K562 (cell line): ENCODE data around the gene S100A8. TPM values are rescaled to one million over a fixed set of nuclear protein-coding genes. Genes with fewer than 3 reads are reported as not detected.

Experiments
- HCFC1 ChIP-seq: IDR thresholded peaks from 2 replicates; pipeline ENCODE4 v1.6.1; 2012; ENCODE audit warnings: low read depth, low read length, improper control_type of control experiment
- MBD2 ChIP-seq: sonication (generic); IDR thresholded peaks from 2 replicates; pipeline ENCODE4 v1.6.1; 2016; ENCODE audit warnings: low read depth, borderline replicate concordance
- MYC ChIP-seq, 2 experiments: fragments of 250-450 bp in 1 of 2; sonication (Bioruptor Pico) in 1 of 2; IDR thresholded peaks; 2 replicates each; pipeline versions ENCODE4 v1.5.1 to v1.6.1; 2012 to 2021; ENCODE audit warnings: low read depth in 2 of 2, borderline replicate concordance in 1 of 2, improper control_type of control experiment in 1 of 2, low read length in 1 of 2, mild to moderate bottlenecking in 1 of 2, moderate library complexity in 1 of 2
- RAD51 ChIP-seq: fragments of 450-650 bp; IDR thresholded peaks from 2 replicates; pipeline ENCODE4 v1.7.1; 2016; ENCODE audit warnings: low read depth, mild to moderate bottlenecking, borderline replicate concordance
- RCOR1 ChIP-seq, 2 experiments: IDR thresholded peaks; 2 replicates each; pipeline ENCODE4 v1.6.1; 2012; ENCODE audit warnings: low read depth in 2 of 2, low read length in 2 of 2, borderline replicate concordance in 1 of 2, improper control_type of control experiment in 1 of 2
- SMAD1 ChIP-seq: fragments of 150-350 bp; IDR thresholded peaks from 2 replicates; pipeline ENCODE4 v1.6.1; 2014; ENCODE audit warnings: low read length, low read depth; ENCODE audit not compliant: partially characterized antibody
- SPI1 ChIP-seq: IDR thresholded peaks from 2 replicates; pipeline ENCODE4 v1.6.1; 2011; ENCODE audit warnings: low read depth, low read length, control low read depth, borderline replicate concordance
- ZBTB7A ChIP-seq: IDR thresholded peaks from 2 replicates; pipeline ENCODE4 v1.6.1; 2011; ENCODE audit warnings: low read depth, mild to moderate bottlenecking, low read length, moderate library complexity, borderline replicate concordance; ENCODE audit not compliant: control insufficient read depth
- ZNF384 ChIP-seq: IDR thresholded peaks from 2 replicates; pipeline ENCODE4 v1.6.1; 2012; ENCODE audit warnings: low read depth, low read length, improper control_type of control experiment
- ZNF561 ChIP-seq: fragments of 450-650 bp; formaldehyde crosslinking; conservative IDR thresholded peaks from 2 replicates; pipeline ENCODE4 v1.4.0; 2020; ENCODE audit warnings: mild to moderate bottlenecking, moderate library complexity
- ZNF717 ChIP-seq: fragments of 250-450 bp; sonication (Bioruptor Pico); IDR thresholded peaks from 2 replicates; pipeline ENCODE4 v1.5.0; 2021
- polyA plus RNA-seq, 8 experiments: library from polyadenylated mRNA; depleted of rRNA in 4 of 8; stranded (reverse) in 5 of 8; unstranded in 3 of 8; fragments of >200 nt; fragmentation: Nextera tagmentation in 2 of 8; fragmentation: Illumina TruSeq in 1 of 8; extraction: Ambion mirVana in 2 of 8; extraction: Trizol in 1 of 8; gene quantifications; 2 replicates each; pipeline versions ENCODE4 v1.2.1 to v1.2.3, GENCODE V29; 2011 to 2014; ENCODE audit warnings: inconsistent platforms in 1 of 8, missing spikeins in 1 of 8
- total RNA-seq, 7 experiments: library from RNA; depleted of rRNA in 6 of 7; stranded (reverse); fragments of >200 nt in 6 of 7; fragmentation: Illumina TruSeq in 2 of 7; extraction: Trizol in 2 of 7; gene quantifications; 2 replicates each; pipeline versions ENCODE4 v1.2.1 to v1.2.3, GENCODE V29; 2011 to 2021; ENCODE audit warnings: low replicate concordance in 1 of 7
- TF ChIP-seq, protein P1 (sequence below): sonication (generic); formaldehyde crosslinking; IDR thresholded peaks from 2 replicates; pipeline ENCODE4 v1.8.0; 2022; ENCODE audit warnings: mild to moderate bottlenecking, missing genetic modification reagents
- TF ChIP-seq, protein P2 (sequence below): fragments of 250-450 bp; sonication (Bioruptor Pico); IDR thresholded peaks from 2 replicates; pipeline ENCODE4 v1.4.0; 2020; ENCODE audit warnings: mild to moderate bottlenecking, moderate library complexity, borderline replicate concordance
- TF ChIP-seq, protein P3 (sequence below): fragments of 450-650 bp; conservative IDR thresholded peaks from 2 replicates; pipeline ENCODE4 v1.6.1; 2016; ENCODE audit warnings: missing genetic modification characterization, low read depth, mild to moderate bottlenecking, control low read depth, missing compliant biosample characterization
- TF ChIP-seq, protein P4 (sequence below): fragments of 450-650 bp; IDR thresholded peaks from 2 replicates; pipeline ENCODE4 v1.6.1; 2017; ENCODE audit warnings: antibody characterized with exemption, mild to moderate bottlenecking

S100A8 gene
- total and polyA plus RNA-seq, 9 of the 15 experiments (the other 6 are each of a cell fraction or from before 2014, with no cell fraction given), result 0.15 to 0.60 TPM; not detected in 7

DNA sequence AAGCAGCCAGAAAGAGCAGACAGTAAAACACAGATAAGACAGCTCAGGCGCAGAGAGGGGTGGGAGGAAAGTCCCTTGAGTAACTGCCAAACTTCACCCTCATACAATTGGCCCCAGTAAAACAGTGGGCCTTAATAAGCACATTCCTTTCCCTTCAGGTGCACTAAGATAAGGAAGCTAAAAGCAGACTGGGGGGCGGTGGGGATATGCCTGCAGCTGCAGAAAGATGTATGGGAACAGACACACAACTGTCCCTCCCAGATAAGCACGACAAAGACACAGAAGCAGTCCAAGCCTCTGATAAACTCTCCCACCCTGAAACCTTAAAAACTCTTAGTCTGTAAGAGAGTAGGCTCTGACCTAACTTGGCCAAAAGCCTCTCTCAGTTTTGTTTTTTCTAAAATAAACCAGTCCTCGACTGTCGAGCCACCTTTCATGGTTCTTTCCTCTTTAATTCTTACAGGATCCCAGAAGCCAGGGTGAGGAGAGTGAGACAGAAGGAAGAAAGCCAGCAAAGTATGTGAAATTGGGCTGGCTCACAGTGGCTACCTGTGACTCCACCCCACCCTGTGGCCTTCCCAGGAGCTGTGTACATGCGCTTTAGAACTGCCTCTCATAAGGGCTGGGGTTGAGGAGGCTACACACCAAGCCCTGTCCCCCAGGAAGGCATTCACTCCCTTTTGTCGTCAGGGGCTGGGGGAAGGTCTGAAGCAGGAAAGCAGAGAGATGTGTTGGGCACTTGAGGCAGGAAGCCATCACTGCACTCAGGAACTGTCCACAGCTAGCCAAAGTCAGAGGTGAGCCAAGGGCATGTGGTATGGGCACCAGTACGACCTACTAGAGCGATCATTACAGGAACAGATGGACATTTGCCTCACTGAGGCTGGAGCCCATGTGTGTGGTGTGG, 46.8 kb downstream of the S100A8 start (continued):
- TF ChIP-seq ZNF384, result no peak
- TF ChIP-seq MYC (IDR thresholded peaks at IDR 0.05; ENCODE audit: low read depth, low read length), result peak; percentile 73
- TF ChIP-seq MYC (CRISPR knock-in tag; IDR thresholded peaks at IDR 0.05; ENCODE audit: borderline replicate concordance, low read depth), result no peak
- TF ChIP-seq, protein P1, sequence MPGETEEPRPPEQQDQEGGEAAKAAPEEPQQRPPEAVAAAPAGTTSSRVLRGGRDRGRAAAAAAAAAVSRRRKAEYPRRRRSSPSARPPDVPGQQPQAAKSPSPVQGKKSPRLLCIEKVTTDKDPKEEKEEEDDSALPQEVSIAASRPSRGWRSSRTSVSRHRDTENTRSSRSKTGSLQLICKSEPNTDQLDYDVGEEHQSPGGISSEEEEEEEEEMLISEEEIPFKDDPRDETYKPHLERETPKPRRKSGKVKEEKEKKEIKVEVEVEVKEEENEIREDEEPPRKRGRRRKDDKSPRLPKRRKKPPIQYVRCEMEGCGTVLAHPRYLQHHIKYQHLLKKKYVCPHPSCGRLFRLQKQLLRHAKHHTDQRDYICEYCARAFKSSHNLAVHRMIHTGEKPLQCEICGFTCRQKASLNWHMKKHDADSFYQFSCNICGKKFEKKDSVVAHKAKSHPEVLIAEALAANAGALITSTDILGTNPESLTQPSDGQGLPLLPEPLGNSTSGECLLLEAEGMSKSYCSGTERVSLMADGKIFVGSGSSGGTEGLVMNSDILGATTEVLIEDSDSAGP, result no peak
- TF ChIP-seq, protein P2, sequence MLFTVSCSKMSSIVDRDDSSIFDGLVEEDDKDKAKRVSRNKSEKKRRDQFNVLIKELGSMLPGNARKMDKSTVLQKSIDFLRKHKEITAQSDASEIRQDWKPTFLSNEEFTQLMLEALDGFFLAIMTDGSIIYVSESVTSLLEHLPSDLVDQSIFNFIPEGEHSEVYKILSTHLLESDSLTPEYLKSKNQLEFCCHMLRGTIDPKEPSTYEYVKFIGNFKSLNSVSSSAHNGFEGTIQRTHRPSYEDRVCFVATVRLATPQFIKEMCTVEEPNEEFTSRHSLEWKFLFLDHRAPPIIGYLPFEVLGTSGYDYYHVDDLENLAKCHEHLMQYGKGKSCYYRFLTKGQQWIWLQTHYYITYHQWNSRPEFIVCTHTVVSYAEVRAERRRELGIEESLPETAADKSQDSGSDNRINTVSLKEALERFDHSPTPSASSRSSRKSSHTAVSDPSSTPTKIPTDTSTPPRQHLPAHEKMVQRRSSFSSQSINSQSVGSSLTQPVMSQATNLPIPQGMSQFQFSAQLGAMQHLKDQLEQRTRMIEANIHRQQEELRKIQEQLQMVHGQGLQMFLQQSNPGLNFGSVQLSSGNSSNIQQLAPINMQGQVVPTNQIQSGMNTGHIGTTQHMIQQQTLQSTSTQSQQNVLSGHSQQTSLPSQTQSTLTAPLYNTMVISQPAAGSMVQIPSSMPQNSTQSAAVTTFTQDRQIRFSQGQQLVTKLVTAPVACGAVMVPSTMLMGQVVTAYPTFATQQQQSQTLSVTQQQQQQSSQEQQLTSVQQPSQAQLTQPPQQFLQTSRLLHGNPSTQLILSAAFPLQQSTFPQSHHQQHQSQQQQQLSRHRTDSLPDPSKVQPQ (CRISPR knock-in tag), result 0 out of 2 replicates have a peak, but pooled peaks have one; percentile 79
- peak; percentile 91 for TF ChIP-seq SMAD1
- TF ChIP-seq SPI1, result no peak
- TF ChIP-seq ZNF717 (CRISPR knock-in tag), result no peak
- TF ChIP-seq HCFC1, result no peak
- peak; percentile 58; the same call in 1 of the 2 replicates for TF ChIP-seq RAD51
- TF ChIP-seq, protein P3, sequence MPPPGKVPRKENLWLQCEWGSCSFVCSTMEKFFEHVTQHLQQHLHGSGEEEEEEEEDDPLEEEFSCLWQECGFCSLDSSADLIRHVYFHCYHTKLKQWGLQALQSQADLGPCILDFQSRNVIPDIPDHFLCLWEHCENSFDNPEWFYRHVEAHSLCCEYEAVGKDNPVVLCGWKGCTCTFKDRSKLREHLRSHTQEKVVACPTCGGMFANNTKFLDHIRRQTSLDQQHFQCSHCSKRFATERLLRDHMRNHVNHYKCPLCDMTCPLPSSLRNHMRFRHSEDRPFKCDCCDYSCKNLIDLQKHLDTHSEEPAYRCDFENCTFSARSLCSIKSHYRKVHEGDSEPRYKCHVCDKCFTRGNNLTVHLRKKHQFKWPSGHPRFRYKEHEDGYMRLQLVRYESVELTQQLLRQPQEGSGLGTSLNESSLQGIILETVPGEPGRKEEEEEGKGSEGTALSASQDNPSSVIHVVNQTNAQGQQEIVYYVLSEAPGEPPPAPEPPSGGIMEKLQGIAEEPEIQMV (tag), result peak; percentile 76
- TF ChIP-seq ZNF561, result no peak
- TF ChIP-seq MBD2, result peak; percentile 91
- TF ChIP-seq, protein P4, sequence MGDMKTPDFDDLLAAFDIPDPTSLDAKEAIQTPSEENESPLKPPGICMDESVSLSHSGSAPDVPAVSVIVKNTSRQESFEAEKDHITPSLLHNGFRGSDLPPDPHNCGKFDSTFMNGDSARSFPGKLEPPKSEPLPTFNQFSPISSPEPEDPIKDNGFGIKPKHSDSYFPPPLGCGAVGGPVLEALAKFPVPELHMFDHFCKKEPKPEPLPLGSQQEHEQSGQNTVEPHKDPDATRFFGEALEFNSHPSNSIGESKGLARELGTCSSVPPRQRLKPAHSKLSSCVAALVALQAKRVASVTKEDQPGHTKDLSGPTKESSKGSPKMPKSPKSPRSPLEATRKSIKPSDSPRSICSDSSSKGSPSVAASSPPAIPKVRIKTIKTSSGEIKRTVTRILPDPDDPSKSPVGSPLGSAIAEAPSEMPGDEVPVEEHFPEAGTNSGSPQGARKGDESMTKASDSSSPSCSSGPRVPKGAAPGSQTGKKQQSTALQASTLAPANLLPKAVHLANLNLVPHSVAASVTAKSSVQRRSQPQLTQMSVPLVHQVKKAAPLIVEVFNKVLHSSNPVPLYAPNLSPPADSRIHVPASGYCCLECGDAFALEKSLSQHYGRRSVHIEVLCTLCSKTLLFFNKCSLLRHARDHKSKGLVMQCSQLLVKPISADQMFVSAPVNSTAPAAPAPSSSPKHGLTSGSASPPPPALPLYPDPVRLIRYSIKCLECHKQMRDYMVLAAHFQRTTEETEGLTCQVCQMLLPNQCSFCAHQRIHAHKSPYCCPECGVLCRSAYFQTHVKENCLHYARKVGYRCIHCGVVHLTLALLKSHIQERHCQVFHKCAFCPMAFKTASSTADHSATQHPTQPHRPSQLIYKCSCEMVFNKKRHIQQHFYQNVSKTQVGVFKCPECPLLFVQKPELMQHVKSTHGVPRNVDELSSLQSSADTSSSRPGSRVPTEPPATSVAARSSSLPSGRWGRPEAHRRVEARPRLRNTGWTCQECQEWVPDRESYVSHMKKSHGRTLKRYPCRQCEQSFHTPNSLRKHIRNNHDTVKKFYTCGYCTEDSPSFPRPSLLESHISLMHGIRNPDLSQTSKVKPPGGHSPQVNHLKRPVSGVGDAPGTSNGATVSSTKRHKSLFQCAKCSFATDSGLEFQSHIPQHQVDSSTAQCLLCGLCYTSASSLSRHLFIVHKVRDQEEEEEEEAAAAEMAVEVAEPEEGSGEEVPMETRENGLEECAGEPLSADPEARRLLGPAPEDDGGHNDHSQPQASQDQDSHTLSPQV, result no peak
- TF ChIP-seq RCOR1 (IDR thresholded peaks at IDR 0.05; ENCODE audit: borderline replicate concordance in 1 of 2, low read depth in 2 of 2, low read length in 2 of 2), result peak; percentile 97 to 99
- peak; percentile 57; the same call in 1 of the 2 replicates for TF ChIP-seq ZBTB7A
